ENCODE data around the gene SEMA5B. TPM values are rescaled to one million over a fixed set of nuclear protein-coding genes. Genes with fewer than 3 reads are reported as not detected.

SEMA5B gene
- total and polyA plus RNA-seq, 2 donors (not counting 3 experiments of a cell fraction or from before 2014, with no cell fraction given): 0.07 TPM; not detected in 1

DNA sequence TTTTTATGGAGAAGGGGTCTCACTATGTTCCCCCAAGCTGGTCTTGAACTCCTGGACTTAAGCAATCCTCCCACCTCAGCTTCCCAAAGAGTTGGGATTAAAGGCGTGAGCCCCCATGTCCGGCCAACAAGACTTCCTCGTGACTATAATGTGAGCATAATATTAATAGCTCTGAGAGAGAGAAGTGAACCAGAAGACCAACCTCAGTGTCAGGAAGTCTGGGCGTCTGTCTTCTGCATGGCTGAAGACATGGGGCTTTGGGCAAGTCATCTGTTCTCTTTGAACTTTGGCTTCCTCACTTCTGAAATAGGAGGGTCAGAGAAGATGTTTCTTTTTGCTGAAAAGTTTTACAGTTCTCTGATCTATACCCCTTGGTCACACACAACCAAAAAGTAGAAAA is 140.6 kb downstream of the SEMA5B start:
- Histone ChIP-seq H4K20me1 (replicated peaks; ENCODE audit: control insufficient read depth, extremely low read depth, insufficient read depth, low read length) (no peaks in the 10 kb centered on the region), H3K9me1 (replicated peaks; ENCODE audit: control insufficient read depth, extremely low read depth, insufficient read depth, low read length) (peaks cover 3% of the 10 kb centered on the region), H3K4me2 (ENCODE audit: insufficient read depth, low read length) (no peak overlapping the region), H2AFZ (ENCODE audit: low read depth, low read length) (no peak overlapping the region), H3K79me2 (ENCODE audit: control insufficient read depth, insufficient read depth, low read length) (no peaks in the 10 kb centered on the region), H3K27me3 (ENCODE audit: control insufficient read depth in 2 of 2, insufficient read depth in 2 of 2, low read length in 2 of 2) (no peaks in the 10 kb centered on the region), H3K9ac (replicated peaks; ENCODE audit: extremely low read depth, insufficient read depth, low read length) (no peak overlapping the region), H3K36me3 (ENCODE audit: control insufficient read depth in 2 of 2, extremely low read depth in 1 of 2, insufficient read depth in 2 of 2, low read length in 2 of 2) (no peaks in the 10 kb centered on the region), H3K4me1 (ENCODE audit: control insufficient read depth, extremely low read depth, insufficient read depth, low read length) (no peaks in the 10 kb centered on the region), H3K9me3 (replicated peaks; ENCODE audit: control insufficient read depth, insufficient read depth, low read length) (no peaks in the 10 kb centered on the region), H3K27ac (ENCODE audit: insufficient read depth, low read depth, low read length) (no peak overlapping the region), H3K4me3 (replicated peaks in 1 of 3; ENCODE audit: insufficient read depth in 1 of 3, low read depth in 1 of 3, low read length in 3 of 3) (no peak overlapping the region)
- POLR2A ChIA-PET: no interaction called here
- intact Hi-C loops (cut with micrococcal nuclease): no loop called here
- DNase-seq (ENCODE audit: low read depth, low spot score) (no peak), FAIRE-seq (no peak)
- dilution Hi-C loops (cut with MboI; ENCODE audit: extremely low pct_ligation_motif_present, low sequenced_read_pairs): no loop called here
- BruUV-seq (replicated peaks): no TSS peak
- CTCF ChIA-PET: interaction anchor here (1.4 kb wide), 1 partner anchor 20 kb away, joined by 4 read pairs; no protein-coding TSS in a partner anchor
- no peak for TF ChIP-seq POLR2A (IDR thresholded peaks at IDR 0.05; ENCODE audit: low read depth, low read length)
- no peak for TF ChIP-seq MAX (IDR thresholded peaks at IDR 0.05; ENCODE audit: insufficient read depth, insufficient read length)
- no peak for TF ChIP-seq FOS (IDR thresholded peaks at IDR 0.05; ENCODE audit: borderline replicate concordance, insufficient read depth, low read length)
- TF ChIP-seq EZH2 (IDR thresholded peaks at IDR 0.05; ENCODE audit: borderline replicate concordance, low read depth, low read length, severe bottlenecking): no peak
- TF ChIP-seq CTCF (IDR thresholded peaks at IDR 0.05; ENCODE audit: extremely low read depth in 1 of 2, insufficient read depth in 1 of 2, low read depth in 1 of 2, low read length in 2 of 2): no peak
- no peak for TF ChIP-seq JUN (IDR thresholded peaks at IDR 0.05; ENCODE audit: borderline replicate concordance, insufficient read depth, insufficient read length, low read depth)
- TF ChIP-seq POLR2AphosphoS5 (IDR thresholded peaks at IDR 0.05; ENCODE audit: insufficient read depth, low read depth, low read length): no peak

Data from endothelial cell of umbilical vein (primary cell).